Measurements from ENCODE around the gene CHN2. TPM values are rescaled to one million over a fixed set of nuclear protein-coding genes. Genes with fewer than 3 reads are reported as not detected.

Gene CHN2
- polyA plus RNA-seq, 1 donor from 2014 or later = 136 TPM

- Histone ChIP-seq H2AFZ (ENCODE audit: low read depth, low read length) (no peak overlapping the region), H3K4me2 (ENCODE audit: low read length) (no peak overlapping the region), H3K27me3 (ENCODE audit: insufficient read depth, low read depth, low read length) (no peaks in the 10 kb centered on the region), H4K20me1 (ENCODE audit: insufficient read depth) (peaks cover 11% of the 10 kb centered on the region), H3K79me2 (replicated peaks; ENCODE audit: insufficient read depth, low read length) (peaks cover 97% of the 10 kb centered on the region), H3K27ac (ENCODE audit: low read length) (no peak overlapping the region), H3F3A (ENCODE audit: insufficient read depth, low read length, poor library complexity, severe bottlenecking) (no peaks in the 10 kb centered on the region), H3K4me3 (ENCODE audit: low read length) (peak overlapping the region; percentile 7), H3K9ac (ENCODE audit: low read length) (no peak overlapping the region), H3K9me3 (ENCODE audit: low read length) (no peaks in the 10 kb centered on the region), H3K9me2 (ENCODE audit: insufficient read depth, low read length) (no peaks in the 10 kb centered on the region), H3K36me3 (ENCODE audit: insufficient read depth, low read length) (no peaks in the 10 kb centered on the region)
- TF ChIP-seq EZH2 (IDR thresholded peaks at IDR 0.05; ENCODE audit: borderline replicate concordance, insufficient read depth, low read length, poor library complexity, severe bottlenecking) (no peak), REST (IDR thresholded peaks at IDR 0.05; ENCODE audit: borderline replicate concordance) (no peak), EP300 (conservative IDR thresholded peaks at IDR 0.05; ENCODE audit: poor library complexity, severe bottlenecking) (no peak), SMC3 (conservative IDR thresholded peaks at IDR 0.05; ENCODE audit: poor library complexity) (no peak), TAF1 (IDR thresholded peaks at IDR 0.05; ENCODE audit: low read depth) (no peak), CTCF (IDR thresholded peaks at IDR 0.05; ENCODE audit: poor library complexity, severe bottlenecking) (no peak), POLR2AphosphoS5 (IDR thresholded peaks at IDR 0.05) (no peak)
Observed at GRCh38 chr7:29202651-29203069, 8.1 kb downstream of the CHN2 start.

- H2AFZ ChIP-seq (ENCODE audit: low read depth, low read length) = no peak overlapping the region
- H3K9me3 ChIP-seq (ENCODE audit: low read length) = no peaks in the 10 kb centered on the region
- no peaks in the 10 kb centered on the region for H3K36me3 ChIP-seq (ENCODE audit: insufficient read depth, low read length)
- H3K4me3 ChIP-seq (ENCODE audit: low read length) = peak overlapping the region; percentile 1
- H3K4me2 ChIP-seq (ENCODE audit: low read length) = no peak overlapping the region
- no peak overlapping the region for H3K9ac ChIP-seq (ENCODE audit: low read length)
- H3K27ac ChIP-seq (ENCODE audit: low read length) = no peak overlapping the region
- no peaks in the 10 kb centered on the region for H3K27me3 ChIP-seq (ENCODE audit: insufficient read depth, low read depth, low read length)
- no peaks in the 10 kb centered on the region for H3F3A ChIP-seq (ENCODE audit: insufficient read depth, low read length, poor library complexity, severe bottlenecking)
- no peaks in the 10 kb centered on the region for H3K9me2 ChIP-seq (ENCODE audit: insufficient read depth, low read length)
- H4K20me1 ChIP-seq (ENCODE audit: insufficient read depth) = peaks cover 10% of the 10 kb centered on the region
- TF ChIP-seq EP300 (conservative IDR thresholded peaks at IDR 0.05; ENCODE audit: poor library complexity, severe bottlenecking) = no peak
- TF ChIP-seq TAF1 (IDR thresholded peaks at IDR 0.05; ENCODE audit: low read depth) = no peak
- TF ChIP-seq REST (IDR thresholded peaks at IDR 0.05; ENCODE audit: borderline replicate concordance) = no peak
- TF ChIP-seq POLR2AphosphoS5 (IDR thresholded peaks at IDR 0.05) = no peak
- no peak for TF ChIP-seq MXI1 (conservative IDR thresholded peaks at IDR 0.05; ENCODE audit: poor library complexity, severe bottlenecking)
- TF ChIP-seq EZH2 (IDR thresholded peaks at IDR 0.05; ENCODE audit: borderline replicate concordance, insufficient read depth, low read length, poor library complexity, severe bottlenecking) = no peak
- TF ChIP-seq RAD21 (conservative IDR thresholded peaks at IDR 0.05) = no peak
- TF ChIP-seq SMC3 (conservative IDR thresholded peaks at IDR 0.05; ENCODE audit: poor library complexity) = no peak
- TF ChIP-seq CTCF (IDR thresholded peaks at IDR 0.05; ENCODE audit: poor library complexity, severe bottlenecking) = no peak
- H3K79me2 ChIP-seq (replicated peaks; ENCODE audit: insufficient read depth, low read length) = peaks cover 94% of the 10 kb centered on the region
Observed at GRCh38 chr7:29204491-29205272, 10.1 kb downstream of the CHN2 start.
